SK-N-SH (cell line): ENCODE results near the gene TGM6.

Experiments
- EP300 ChIP-seq, 2 experiments: IDR thresholded peaks; 2 replicates each; pipeline versions ENCODE4 v1.4.0 to v1.6.1; 2012; ENCODE audit warnings: borderline replicate concordance in 1 of 2, low read depth in 1 of 2, low read length in 1 of 2
- RFX5 ChIP-seq: IDR thresholded peaks from 2 replicates; pipeline ENCODE4 v1.6.1; 2012; ENCODE audit warnings: mild to moderate bottlenecking, improper control_type of control experiment, low read length
- YY1 ChIP-seq: IDR thresholded peaks from 2 replicates; pipeline ENCODE4 v1.4.0; 2012; ENCODE audit warnings: low read depth, mild to moderate bottlenecking

DNA sequence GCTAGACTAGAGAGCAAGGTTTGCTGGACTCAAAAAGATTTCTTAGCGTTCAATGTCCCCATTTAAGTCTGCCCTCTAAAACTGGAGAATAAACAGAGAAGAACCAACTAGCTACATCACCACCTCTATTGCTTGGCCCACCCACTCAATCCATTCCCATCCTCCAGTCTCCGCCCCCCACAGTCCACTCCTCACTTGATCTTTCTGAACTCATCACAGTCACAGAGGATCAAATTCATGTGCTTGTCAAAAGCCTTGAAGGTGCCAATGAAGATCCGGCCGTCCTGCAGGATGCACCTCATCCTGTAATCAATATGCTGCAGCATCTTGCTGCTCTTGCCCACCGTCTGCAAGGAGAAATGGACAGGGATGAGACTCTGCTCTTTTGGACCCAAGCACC lies 86.7 kb downstream of the TGM6 start:
- TF ChIP-seq YY1 (no peak), EP300 (IDR thresholded peaks at IDR 0.05; ENCODE audit: borderline replicate concordance in 1 of 2, low read depth in 1 of 2, low read length in 1 of 2) (no peak), RFX5 (no peak)
